C4-2B (cell line): Measurements from ENCODE around the gene BBC3.
"Not testable (repeated sequence)": the region's sequence is repeated elsewhere in the genome, so short reads cannot be mapped to it uniquely, and the experiment has no call there.

Experiments
- H3K27ac ChIP-seq: fragments of 450-650 bp; 2 replicates; pipeline ENCODE4 v1.5.1; 2017
- CTCF ChIP-seq: fragments of 450-650 bp; conservative IDR thresholded peaks from 2 replicates; pipeline ENCODE4 v1.5.1; 2017; ENCODE audit warnings: mild to moderate bottlenecking
- ZFX ChIP-seq: fragments of 450-650 bp; IDR thresholded peaks from 2 replicates; pipeline ENCODE4 v1.6.1; 2017

BBC3 gene

GRCh38 chr19:47255879-47256692 is 25.1 kb upstream of the BBC3 start, which contains the start of gene CCDC9:
CCDC9 (plus strand) TSS chr19:47256525; CDS start chr19:47258401, 1,876 bp downstream.
- no peak for TF ChIP-seq ZFX
- TF ChIP-seq CTCF: no peak
- peak within 1 kb of the TSS; percentile 93 for H3K27ac ChIP-seq

GRCh38 chr19:47253970-47254369 is 23.0 kb upstream of the BBC3 start:
- TF ChIP-seq ZFX: no peak
- H3K27ac ChIP-seq: no peak overlapping the region

- H3K27ac ChIP-seq: no peak overlapping the region
These were observed 22.5 kb upstream of the BBC3 start for GRCh38 chr19:47253467-47253881.

GRCh38 chr19:47253016-47253415 is 22.0 kb upstream of the BBC3 start:
- H3K27ac ChIP-seq: not testable (repeated sequence)

More at GRCh38 chr19:47253467-47253881, 22.5 kb upstream of the BBC3 start:
- no peak for TF ChIP-seq ZFX
- TF ChIP-seq CTCF: no peak

DNA sequence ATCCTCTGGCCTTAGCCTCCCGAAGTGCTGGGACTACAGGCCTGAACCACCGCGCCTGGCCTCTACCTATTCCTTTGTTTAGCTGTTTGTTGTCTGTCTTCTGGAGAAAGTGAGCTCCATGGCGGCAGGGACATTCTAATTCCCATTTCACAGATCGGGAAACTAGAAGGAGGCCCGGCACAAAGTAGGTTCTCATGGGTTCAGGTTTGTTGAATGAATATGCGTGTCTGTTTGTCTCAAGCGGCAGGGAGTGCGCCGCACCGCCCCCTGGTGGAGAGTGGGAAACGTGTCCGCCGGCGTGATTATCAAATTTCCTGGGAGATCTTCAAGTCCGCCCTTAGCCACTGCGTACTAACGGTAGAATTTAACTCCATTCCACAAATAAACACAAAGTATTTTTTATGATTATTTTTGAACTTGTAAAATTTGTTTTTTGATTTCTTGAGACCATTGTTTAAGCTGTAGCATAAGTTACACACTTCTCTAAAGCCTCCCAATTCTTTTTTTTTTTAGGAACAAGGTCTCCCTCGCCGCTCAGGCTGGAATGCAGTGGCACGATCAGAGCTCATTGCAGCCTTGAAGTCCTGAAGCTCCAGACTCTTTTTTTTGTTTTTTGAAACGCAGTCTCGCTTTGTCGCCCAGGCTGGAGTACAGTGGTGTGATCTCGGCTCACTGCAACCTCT is 16.4 kb upstream of the BBC3 start:
- no peak overlapping the region for H3K27ac ChIP-seq

DNA sequence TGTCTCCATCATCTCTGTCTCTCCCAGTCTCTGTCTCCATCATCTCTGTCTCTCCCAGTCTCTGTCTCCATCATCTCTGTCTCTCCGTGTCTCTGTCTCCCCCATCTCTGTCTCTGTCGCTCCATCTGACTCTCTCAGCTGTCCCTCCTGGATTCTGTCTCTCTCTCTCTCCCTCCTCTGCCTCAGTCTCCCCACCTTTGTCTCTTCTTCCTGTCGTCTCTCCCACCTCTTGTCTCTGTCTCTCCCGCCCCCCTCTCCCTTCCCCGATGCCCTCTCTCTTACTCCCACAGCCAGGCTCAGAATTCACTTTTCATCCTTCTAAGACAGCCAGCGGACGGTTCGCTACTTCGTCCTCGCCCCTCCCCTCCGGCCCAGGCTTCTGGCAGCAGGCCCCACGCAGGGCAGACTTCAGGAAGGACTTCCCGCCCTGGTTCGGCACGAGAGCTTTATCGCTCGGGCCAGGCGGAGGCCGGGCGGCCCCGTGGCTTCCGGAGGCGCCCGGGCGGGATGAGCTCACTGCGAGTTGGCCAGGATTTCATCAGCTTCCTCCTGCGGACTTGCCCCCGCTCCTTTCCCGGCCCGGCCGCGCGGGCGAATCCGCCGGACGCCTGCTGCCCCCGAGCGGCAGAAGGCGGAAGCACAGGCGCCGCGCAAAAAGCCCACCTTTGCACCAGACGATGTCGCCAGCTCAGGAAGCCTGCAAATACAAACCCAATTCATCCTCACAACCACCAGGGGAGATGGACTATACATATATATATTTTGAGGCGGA is 13.0 kb upstream of the BBC3 start:
- TF ChIP-seq ZFX (no peak), CTCF (peak; percentile 89)
- H3K27ac ChIP-seq: peak overlapping the region; percentile 73

More for the DNA sequence above, 16.4 kb upstream of the BBC3 start:
- TF ChIP-seq ZFX (no peak), CTCF (peak; percentile 87)

GRCh38 chr19:47243364-47243775 is 12.4 kb upstream of the BBC3 start:
- no peak for TF ChIP-seq ZFX
- TF ChIP-seq CTCF: no peak
- peak overlapping the region; percentile 73; the same call in 1 of the 2 replicates for H3K27ac ChIP-seq
